Fibroblast of skin of left quadriceps (primary cell): Measurements from ENCODE around the gene SLC8A3.

Source experiments
- DNase-seq, 2 experiments: peaks; one replicate each; pipeline ENCODE4 v3.0.0-alpha.2; 2013; ENCODE audit warnings: low read depth in 2 of 2

SLC8A3 gene

DNA sequence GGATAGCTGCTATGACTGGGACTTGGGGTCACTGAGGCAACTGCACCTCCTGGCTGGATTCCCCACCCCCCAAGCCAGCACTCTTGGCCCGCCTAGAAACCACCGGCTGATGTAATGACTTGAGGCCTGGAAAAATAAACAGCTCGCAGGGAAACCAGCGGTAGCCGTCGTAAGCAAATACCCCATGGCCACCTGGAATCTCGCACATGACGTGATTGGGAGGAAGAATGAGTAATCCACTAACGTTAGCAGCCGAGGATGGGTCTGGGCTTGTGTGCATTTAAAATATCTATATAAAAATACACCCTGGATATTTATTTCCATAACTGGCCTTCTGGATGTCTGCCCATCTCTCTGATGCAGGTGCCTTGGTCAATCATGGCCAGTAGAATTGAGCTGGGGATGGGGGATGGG, 189.5 kb downstream of the SLC8A3 start:
- no peak for DNase-seq

DNA sequence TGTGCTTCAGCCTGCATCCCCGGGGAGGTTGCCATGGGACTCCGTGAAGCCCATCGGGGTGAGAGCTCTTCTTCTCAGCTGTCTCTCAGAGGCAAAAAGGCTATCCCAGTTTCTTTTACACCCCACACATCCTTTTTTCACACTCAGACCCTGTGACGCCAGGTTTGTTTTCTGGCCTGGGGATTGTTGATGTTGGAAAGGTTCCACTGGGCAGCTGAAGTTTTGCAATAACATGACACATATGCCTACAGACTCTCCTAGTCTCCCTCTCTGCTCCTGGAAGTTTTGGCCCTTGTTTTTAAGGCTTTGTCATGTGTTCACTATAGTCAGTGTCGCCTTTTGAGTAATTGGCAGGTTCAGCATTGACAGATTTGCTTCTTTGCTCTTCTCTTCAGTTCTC, 190.9 kb downstream of the SLC8A3 start:
- DNase-seq: no peak

DNA sequence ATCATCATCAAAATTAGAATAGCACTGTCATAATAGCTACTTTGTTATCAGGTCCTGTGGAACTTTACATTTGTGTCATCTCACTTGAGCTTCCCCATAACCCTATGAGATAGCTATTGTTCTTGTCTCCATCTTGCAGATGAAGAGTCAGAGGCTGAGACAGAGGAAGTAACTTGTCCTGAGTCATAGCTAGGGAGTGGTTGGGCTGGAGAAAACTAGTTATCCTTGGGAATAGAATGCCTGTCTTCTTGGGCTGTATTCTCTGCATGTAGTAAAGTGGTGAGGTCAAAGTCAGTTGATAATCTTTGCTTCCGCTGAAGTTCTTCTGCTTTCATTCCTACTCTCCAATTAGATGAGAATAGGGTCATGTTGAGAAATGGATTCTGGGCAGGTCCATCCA, 192.5 kb downstream of the SLC8A3 start:
- DNase-seq: no peak
